ENCODE data around the gene TMEM259. TPM values are rescaled to one million over a fixed set of nuclear protein-coding genes. Genes with fewer than 3 reads are reported as not detected.
A peak's percentile ranks its signal among the peaks of the same experiment; 100 is the strongest.

Gene TMEM259
- total RNA-seq, 1 donor from 2014 or later: 109 TPM

- intact Hi-C loops (cut with DNase I): loop anchor here (2.0 to 10.0 kb wide), 2 partner anchors 60 to 218 kb away; no protein-coding TSS in a partner anchor
- ATAC-seq (ENCODE audit: poor library complexity) (peak; percentile 89), DNase-seq (peak; percentile 86)
These were observed 38.3 kb downstream of the TMEM259 start for GRCh38 chr19:982567-983170.

DNA sequence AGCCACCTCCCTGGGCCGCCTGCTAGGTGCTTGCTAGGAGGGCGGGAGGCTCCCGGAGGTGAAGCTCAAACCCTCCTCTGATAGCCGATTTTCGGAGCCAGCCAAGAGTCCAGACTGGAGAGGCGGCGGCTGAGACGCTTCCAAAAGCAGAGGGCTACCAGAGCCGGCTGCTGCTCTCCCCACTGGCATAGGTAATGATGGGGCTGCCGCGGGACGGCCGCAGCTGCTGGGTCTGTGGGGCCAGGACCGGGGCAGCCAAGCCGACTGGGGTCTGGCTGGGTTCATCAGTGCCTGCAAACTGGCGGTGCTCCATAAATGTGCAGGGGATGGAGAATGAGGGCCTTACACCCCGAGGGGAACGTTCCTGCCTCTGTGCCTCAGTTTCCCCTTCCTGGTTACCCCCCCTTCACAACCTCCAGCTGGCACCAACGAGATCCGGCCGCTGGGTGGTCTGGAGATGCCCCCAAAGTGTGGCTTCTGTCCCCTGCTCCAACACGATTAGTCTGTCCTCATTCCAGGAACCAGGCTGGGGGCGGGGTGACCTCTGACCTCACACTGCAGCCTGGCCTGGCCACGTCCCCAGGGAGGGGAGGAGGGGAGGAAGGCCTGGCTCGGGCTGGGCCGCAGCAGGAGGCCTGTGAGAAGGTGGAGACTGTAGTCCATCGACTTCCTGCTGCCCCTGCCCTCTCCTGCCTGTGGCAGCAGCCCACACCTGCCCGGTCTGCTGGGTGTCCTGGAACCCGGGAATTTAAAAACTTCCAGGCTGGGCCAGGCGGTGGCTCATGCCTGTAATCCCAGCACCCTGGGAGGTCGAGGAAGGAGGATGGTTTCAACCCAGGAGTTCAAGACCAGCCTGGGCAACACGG is 40.6 kb downstream of the TMEM259 start:
- no peak for DNase-seq
- ATAC-seq (ENCODE audit: poor library complexity): no peak
- intact Hi-C loops (cut with DNase I): loop anchor here (10.0 kb wide), 1 partner anchor 216 kb away; no protein-coding TSS in a partner anchor

DNA sequence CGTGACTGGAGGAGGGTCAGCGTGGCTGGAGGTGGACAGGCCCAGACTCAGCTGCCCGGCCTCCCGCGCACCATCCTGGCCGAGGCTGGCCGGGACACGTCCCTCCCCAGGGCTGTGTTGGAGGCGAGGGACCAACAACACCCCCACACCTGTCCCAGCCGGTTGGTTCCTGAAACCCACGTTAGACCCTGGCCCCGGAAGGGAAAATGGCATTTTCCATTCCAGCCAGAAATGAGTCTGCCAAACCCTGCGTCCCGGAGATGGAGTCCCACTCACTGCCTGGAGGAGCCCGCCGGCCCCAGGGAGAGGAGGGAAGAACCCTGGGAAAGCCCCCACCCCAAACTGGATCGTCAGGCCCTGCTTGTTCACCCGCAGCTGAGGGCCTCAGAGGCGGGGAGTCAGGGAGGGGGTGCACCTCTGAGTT is 41.6 kb downstream of the TMEM259 start:
- DNase-seq (no peak), ATAC-seq (ENCODE audit: poor library complexity) (no peak)
- intact Hi-C loops (cut with DNase I): no loop called here

DNA sequence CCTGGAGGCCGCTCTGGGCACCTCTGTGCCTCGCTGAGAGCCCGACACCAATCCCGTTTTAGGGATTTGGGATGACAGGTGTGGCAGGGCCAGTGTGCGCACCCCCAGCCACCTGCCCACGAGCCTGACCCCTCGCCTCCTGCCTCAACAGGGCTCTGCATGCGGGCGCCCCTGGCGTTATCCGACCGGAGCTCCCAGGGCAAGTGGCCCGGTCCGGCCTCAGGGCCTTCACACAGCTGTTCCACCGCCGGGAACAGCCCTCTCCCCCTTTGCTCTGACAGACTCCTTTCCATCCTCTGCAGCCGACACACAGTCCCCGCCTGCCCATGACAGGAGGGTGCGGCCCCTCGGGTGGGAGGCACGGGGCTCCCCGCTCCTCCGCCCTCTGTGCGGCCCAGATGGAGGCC is 43.9 kb downstream of the TMEM259 start:
- no peak for DNase-seq
- intact Hi-C loops (cut with DNase I): no loop called here
- ATAC-seq (ENCODE audit: poor library complexity): no peak

GRCh38 chr19:976476-976875 is 44.4 kb downstream of the TMEM259 start:
- intact Hi-C loops (cut with DNase I): no loop called here
- DNase-seq (no peak), ATAC-seq (ENCODE audit: poor library complexity) (no peak)

GRCh38 chr19:974564-975257 is 46.2 kb downstream of the TMEM259 start:
- intact Hi-C loops (cut with DNase I): no loop called here
- ATAC-seq (ENCODE audit: poor library complexity): no peak
- no peak for DNase-seq

- intact Hi-C loops (cut with DNase I): no loop called here
- DNase-seq: no peak
- no peak for ATAC-seq (ENCODE audit: poor library complexity)
These were observed 47.0 kb downstream of the TMEM259 start for GRCh38 chr19:973726-974563.

- DNase-seq: no peak
- no peak for ATAC-seq (ENCODE audit: poor library complexity)
- intact Hi-C loops (cut with DNase I): no loop called here
These were observed 48.6 kb downstream of the TMEM259 start for GRCh38 chr19:972281-972680.

DNA sequence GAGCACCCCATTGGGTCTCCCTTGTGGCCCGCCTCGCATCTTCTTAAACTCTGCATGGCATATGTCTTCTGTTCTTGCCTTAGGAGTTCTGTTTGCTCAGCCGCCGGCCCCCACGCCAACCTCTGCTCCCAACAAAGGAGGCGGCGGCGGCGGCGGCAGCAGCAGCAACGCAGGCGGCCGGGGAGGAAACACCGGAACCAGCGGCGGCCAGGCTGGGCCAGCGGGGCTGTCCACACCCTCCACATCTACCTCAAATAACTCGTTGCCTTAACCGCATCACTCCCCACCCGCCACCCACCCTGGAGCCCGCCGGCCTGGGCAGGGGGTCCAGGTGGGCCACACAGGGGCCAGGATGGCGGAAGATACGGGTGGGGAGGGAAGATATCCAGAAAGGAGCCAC is 49.1 kb downstream of the TMEM259 start:
- ATAC-seq (ENCODE audit: poor library complexity) (no peak), DNase-seq (no peak)
- intact Hi-C loops (cut with DNase I): no loop called here

DNA sequence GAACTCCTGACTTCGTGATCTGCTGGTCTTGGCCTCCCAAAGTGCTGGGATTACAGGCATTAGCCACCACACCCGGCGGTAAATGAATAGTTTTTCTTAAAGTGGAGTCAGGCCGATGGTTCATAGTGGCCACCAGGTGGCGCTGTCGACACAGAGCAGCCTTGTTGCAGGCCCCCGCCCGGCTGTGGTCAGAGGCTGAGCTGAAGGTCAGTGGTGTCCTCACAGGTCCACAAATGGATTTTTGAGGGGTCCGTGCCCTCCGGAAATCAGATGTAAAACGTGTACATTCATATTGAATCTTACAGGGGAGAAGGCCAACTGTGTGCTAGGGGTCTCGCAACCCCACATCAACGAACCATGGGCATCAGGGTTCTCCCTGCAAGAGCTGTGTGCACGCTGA is 50.2 kb downstream of the TMEM259 start:
- no peak for DNase-seq
- intact Hi-C loops (cut with DNase I): no loop called here
- ATAC-seq (ENCODE audit: poor library complexity): no peak

DNA sequence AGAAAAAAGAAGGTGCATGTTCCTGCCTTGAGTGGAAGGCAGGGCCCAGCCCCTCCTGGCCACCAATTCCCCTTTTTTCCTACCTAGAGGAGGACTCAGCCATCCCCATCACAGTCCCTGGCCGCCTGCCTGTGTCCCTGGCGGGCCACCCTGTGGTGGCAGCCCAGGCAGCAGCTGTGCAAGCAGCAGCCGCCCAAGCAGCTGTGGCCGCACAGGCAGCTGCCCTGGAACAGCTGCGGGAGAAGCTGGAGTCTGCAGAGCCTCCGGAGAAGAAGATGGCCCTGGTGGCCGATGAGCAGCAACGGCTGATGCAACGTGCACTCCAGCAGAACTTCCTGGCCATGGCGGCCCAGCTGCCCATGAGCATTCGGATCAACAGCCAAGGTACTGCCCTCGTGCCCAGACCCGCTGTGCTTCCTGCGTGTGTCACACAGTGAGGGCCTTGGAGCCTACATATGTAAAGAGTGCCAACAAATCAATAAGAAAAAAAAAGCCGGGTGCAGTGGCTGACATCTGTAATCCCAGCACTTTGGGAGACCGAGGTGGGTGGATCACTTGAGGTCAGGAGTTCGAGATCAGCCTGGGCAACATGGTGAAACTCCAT is 54.3 kb downstream of the TMEM259 start:
- no peak for ATAC-seq (ENCODE audit: poor library complexity)
- DNase-seq: no peak
- intact Hi-C loops (cut with DNase I): no loop called here

GRCh38 chr19:964761-965694 is 55.9 kb downstream of the TMEM259 start:
- DNase-seq: no peak
- ATAC-seq (ENCODE audit: poor library complexity): no peak
- intact Hi-C loops (cut with DNase I): no loop called here

DNA sequence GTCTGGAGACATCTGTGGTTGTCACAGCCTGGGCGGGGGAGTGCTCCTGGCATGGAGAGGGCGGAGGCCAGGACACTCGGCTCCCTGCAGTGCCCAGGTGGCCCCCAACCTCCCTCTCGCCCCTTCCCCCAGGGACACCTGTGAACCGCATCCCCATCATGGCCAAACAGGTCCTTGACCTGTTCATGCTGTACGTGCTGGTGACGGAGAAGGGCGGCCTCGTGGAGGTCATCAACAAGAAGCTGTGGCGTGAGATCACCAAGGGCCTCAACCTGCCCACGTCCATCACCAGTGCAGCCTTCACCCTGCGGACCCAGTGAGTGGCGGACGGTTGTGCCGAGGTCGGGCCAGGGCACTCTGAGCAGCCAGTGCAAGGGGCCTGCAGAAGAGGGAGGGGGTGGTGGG is 56.8 kb downstream of the TMEM259 start:
- DNase-seq (no peak), ATAC-seq (ENCODE audit: poor library complexity) (no peak)
- intact Hi-C loops (cut with DNase I): no loop called here

DNA sequence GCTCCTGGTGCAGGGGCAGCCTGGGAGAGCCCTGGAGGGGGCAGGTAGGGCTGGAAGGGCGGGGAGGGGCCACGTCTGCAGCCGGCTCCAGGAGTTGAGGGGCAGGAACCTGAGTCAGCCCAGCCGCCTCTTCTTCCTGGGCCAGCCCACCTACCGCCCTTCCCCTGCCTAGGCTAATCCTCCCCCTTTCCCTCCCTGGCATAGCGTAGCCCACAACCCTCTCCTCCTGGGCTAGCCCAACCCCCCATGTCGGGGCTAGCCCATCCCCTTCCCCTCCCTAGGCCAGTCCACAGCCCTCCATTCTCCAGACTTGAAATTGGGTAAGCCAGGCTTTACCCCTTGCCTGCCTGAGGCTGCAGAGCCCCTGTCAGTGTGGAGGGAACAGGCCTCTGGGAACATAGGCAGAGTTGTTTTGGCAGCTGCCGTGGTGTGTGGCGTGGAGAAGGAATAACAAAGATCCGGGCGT is 57.4 kb downstream of the TMEM259 start:
- ATAC-seq (ENCODE audit: poor library complexity): no peak
- intact Hi-C loops (cut with DNase I): no loop called here
- DNase-seq: no peak

GRCh38 chr19:962683-963400 is 58.1 kb downstream of the TMEM259 start:
- intact Hi-C loops (cut with DNase I): no loop called here
- DNase-seq (no peak), ATAC-seq (ENCODE audit: poor library complexity) (no peak)

DNA sequence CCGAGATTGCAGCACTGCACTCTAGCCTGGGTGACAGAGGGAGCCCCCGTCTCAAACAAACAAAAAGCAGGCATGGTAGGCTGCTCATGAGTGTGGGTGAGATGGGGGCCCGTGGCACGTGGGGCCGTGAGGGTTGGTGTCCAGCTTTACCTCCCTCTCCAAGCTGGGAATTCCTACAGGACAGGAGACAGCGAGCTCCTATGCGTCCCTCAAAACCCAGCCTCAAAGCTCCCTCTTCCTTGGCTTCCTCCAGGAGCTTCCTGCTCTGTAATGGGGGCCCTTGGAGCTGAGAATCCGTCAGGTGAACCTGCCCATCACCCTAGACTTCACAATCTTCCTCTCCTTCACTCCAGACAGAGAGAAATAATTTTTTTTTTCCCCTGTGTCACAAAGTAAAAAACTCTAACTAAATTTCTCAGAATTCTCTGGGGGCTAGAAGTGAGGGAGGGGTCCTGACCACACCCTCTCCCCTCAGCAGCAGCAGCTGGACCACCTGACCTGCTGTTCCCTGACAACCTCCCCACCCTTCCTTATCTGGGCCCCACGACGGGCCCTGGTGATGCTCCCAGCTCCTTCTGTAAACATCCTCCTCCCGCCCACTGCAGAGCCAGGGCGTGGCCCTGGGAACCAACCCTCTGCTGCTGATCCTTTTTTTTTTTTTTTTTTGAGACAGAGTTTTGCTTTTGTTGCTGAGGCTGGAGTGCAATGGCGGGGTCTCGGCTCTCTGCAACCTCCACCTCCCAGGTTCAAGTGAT is 58.9 kb downstream of the TMEM259 start:
- DNase-seq: no peak
- ATAC-seq (ENCODE audit: poor library complexity): no peak

More for the DNA sequence above, 58.9 kb downstream of the TMEM259 start:
- intact Hi-C loops (cut with DNase I): no loop called here

All from Right ventricle myocardium superior (tissue), 1 donor.